IMR-90 (cell line): Measurements from ENCODE around the gene CIAO3. TPM values are rescaled to one million over a fixed set of nuclear protein-coding genes. Genes with fewer than 3 reads are reported as not detected.

Experiments used
- ATAC-seq: fragments of 200-7000 bp; cut with Tn5 transposase; 2 replicates; pipeline ENCODE4 v1.9.1; 2020; ENCODE audit warnings: low read depth, mild to moderate bottlenecking, moderate library complexity
- BruUV-seq: library from RNA; stranded (reverse); fragments of 400-500 nt; replicated peaks from 2 replicates; lab custom pipeline; 2021; lab: Mats Ljungman, UMichigan
- CTCF ChIA-PET: fragments of 300-600 bp; formaldehyde crosslinking; extraction: SDS; loops from one replicate; lab custom pipeline; 2021; ENCODE audit warnings: antibody characterized with exemption; lab: Yijun Ruan, JAX
- POLR2A ChIA-PET: fragments of 300-600 bp; sonication (Branson Sonifier 250); formaldehyde crosslinking; loops from one replicate; lab custom pipeline; 2022; ENCODE audit warnings: antibody characterized with exemption; ENCODE audit not compliant: unreplicated experiment; lab: Charles Lee
- DNase-seq: peaks from one replicate; pipeline ENCODE4 v3.0.0; 2013
- H2AFZ ChIP-seq: replicated peaks from 2 replicates; pipeline ENCODE3; 2013; ENCODE audit warnings: low read length, mild to moderate bottlenecking; ENCODE audit not compliant: poor library complexity
- H2AK5ac ChIP-seq: 2 replicates; pipeline ENCODE4 v1.6.1; 2013; ENCODE audit warnings: low read depth, low read length, inconsistent platforms
- H2AK9ac ChIP-seq: replicated peaks from 2 replicates; pipeline ENCODE3; 2013; ENCODE audit warnings: mild to moderate bottlenecking, low read depth, low read length, moderate library complexity; ENCODE audit not compliant: poor library complexity
- H2BK120ac ChIP-seq: 2 replicates; pipeline ENCODE4 v1.6.1; 2013; ENCODE audit warnings: low read depth, low read length, inconsistent platforms
- H2BK15ac ChIP-seq: 3 replicates; pipeline ENCODE4 v1.6.1; 2013; ENCODE audit warnings: low read depth, low read length, inconsistent platforms
- H2BK20ac ChIP-seq: 2 replicates; pipeline ENCODE4 v1.6.1; 2013; ENCODE audit warnings: low read depth, mild to moderate bottlenecking, inconsistent platforms, low read length, moderate library complexity
- H2BK5ac ChIP-seq: 2 replicates; pipeline ENCODE4 v1.6.1; 2013; ENCODE audit warnings: mild to moderate bottlenecking, low read depth, low read length, inconsistent platforms; ENCODE audit not compliant: poor library complexity, severe bottlenecking
- H3K14ac ChIP-seq: replicated peaks from 2 replicates; pipeline ENCODE4 v1.6.1; 2013; ENCODE audit warnings: low read depth, low read length, inconsistent platforms
- H3K18ac ChIP-seq: 2 replicates; pipeline ENCODE4 v1.6.1; 2013; ENCODE audit warnings: low read depth, low read length, control low read depth
- H3K23ac ChIP-seq: 2 replicates; pipeline ENCODE4 v1.6.1; 2013; ENCODE audit warnings: low read depth, low read length, inconsistent platforms
- H3K27ac ChIP-seq: 2 replicates; pipeline ENCODE4 v1.5.1; 2013; ENCODE audit warnings: mild to moderate bottlenecking, control low read depth, low read length; ENCODE audit not compliant: insufficient read depth
- H3K27me3 ChIP-seq: 2 replicates; pipeline ENCODE4 v1.6.1; 2013; ENCODE audit warnings: low read length; ENCODE audit not compliant: control insufficient read depth, insufficient read depth
- H3K36me3 ChIP-seq: 2 replicates; pipeline ENCODE4 v1.6.1; 2013; ENCODE audit warnings: low read length, mixed read lengths; ENCODE audit not compliant: control insufficient read depth, insufficient read depth
- H3K4ac ChIP-seq: 2 replicates; pipeline ENCODE4 v1.6.1; 2013; ENCODE audit warnings: low read depth, low read length, inconsistent platforms
- H3K4me1 ChIP-seq: 2 replicates; pipeline ENCODE4 v1.6.1; 2013; ENCODE audit warnings: low read length, mixed read lengths; ENCODE audit not compliant: control insufficient read depth, insufficient read depth
- H3K4me2 ChIP-seq: 2 replicates; pipeline ENCODE4 v1.6.1; 2013; ENCODE audit warnings: low read depth, mild to moderate bottlenecking, control low read depth, low read length, moderate library complexity
- H3K4me3 ChIP-seq: 2 replicates; pipeline ENCODE4 v1.5.1; 2013; ENCODE audit warnings: low read depth, mild to moderate bottlenecking, control low read depth, low read length, moderate library complexity; ENCODE audit not compliant: insufficient read depth
- H3K56ac ChIP-seq: 2 replicates; pipeline ENCODE4 v1.6.1; 2013; ENCODE audit warnings: low read length, inconsistent platforms; ENCODE audit not compliant: insufficient read depth; ENCODE audit errors: extremely low read depth
- H3K79me1 ChIP-seq, 2 experiments: 2 replicates each; pipeline ENCODE4 v1.6.1; 2013; ENCODE audit warnings: low read length in 2 of 2, inconsistent platforms in 1 of 2, low read depth in 1 of 2
- H3K9ac ChIP-seq: 2 replicates; pipeline ENCODE4 v1.6.1; 2013; ENCODE audit warnings: low read depth, low read length, control low read depth
- H3K9me1 ChIP-seq: 2 replicates; pipeline ENCODE4 v1.6.1; 2013; ENCODE audit warnings: low read length, inconsistent platforms; ENCODE audit not compliant: insufficient read depth
- H3K9me3 ChIP-seq: 2 replicates; pipeline ENCODE4 v1.6.1; 2013; ENCODE audit warnings: low read length; ENCODE audit not compliant: control insufficient read depth, insufficient read depth
- H4K20me1 ChIP-seq: 2 replicates; pipeline ENCODE4 v1.6.1; 2013; ENCODE audit warnings: low read length, inconsistent platforms; ENCODE audit not compliant: insufficient read depth
- H4K5ac ChIP-seq: 2 replicates; pipeline ENCODE4 v1.6.1; 2013; ENCODE audit warnings: mild to moderate bottlenecking, low read depth, low read length, control low read depth
- H4K8ac ChIP-seq, 2 experiments: 2 replicates each; pipeline ENCODE4 v1.6.1; 2013; ENCODE audit warnings: low read depth in 2 of 2, low read length in 2 of 2, control low read depth in 1 of 2, inconsistent platforms in 1 of 2
- H4K91ac ChIP-seq: 2 replicates; pipeline ENCODE4 v1.6.1; 2013; ENCODE audit warnings: low read depth, low read length, inconsistent platforms; ENCODE audit not compliant: insufficient read depth
- BHLHE40 ChIP-seq: fragments of 150-350 bp; IDR thresholded peaks from 2 replicates; pipeline ENCODE4 v1.6.1; 2016; ENCODE audit warnings: mild to moderate bottlenecking, low read depth, low read length
- CEBPB ChIP-seq: IDR thresholded peaks from 2 replicates; pipeline ENCODE4 v1.6.1; 2012; ENCODE audit warnings: low read depth, low read length, improper control_type of control experiment
- CHD1 ChIP-seq: IDR thresholded peaks from 2 replicates; pipeline ENCODE4 v1.6.1; 2012; ENCODE audit warnings: low read depth, low read length, improper control_type of control experiment
- MAFK ChIP-seq: IDR thresholded peaks from 2 replicates; pipeline ENCODE4 v1.6.1; 2012; ENCODE audit warnings: low read depth, low read length, improper control_type of control experiment
- MAZ ChIP-seq: IDR thresholded peaks from 2 replicates; pipeline ENCODE4 v1.6.1; 2012; ENCODE audit warnings: low read depth, mild to moderate bottlenecking, low read length, improper control_type of control experiment, moderate library complexity, borderline replicate concordance
- MXI1 ChIP-seq: IDR thresholded peaks from 2 replicates; pipeline ENCODE4 v1.6.1; 2012; ENCODE audit warnings: low read depth, mild to moderate bottlenecking, low read length, moderate library complexity, borderline replicate concordance
- NFE2L2 ChIP-seq: fragments of 150-350 bp; IDR thresholded peaks from 2 replicates; pipeline ENCODE4 v1.6.1; 2016; ENCODE audit warnings: low read depth, mild to moderate bottlenecking, low read length
- POLR2A ChIP-seq: IDR thresholded peaks from 2 replicates; pipeline ENCODE4 v1.6.1; 2012; ENCODE audit warnings: mild to moderate bottlenecking, low read depth, low read length
- RAD21 ChIP-seq: IDR thresholded peaks from 2 replicates; pipeline ENCODE4 v1.6.1; 2012; ENCODE audit warnings: low read length, improper control_type of control experiment
- RCOR1 ChIP-seq: IDR thresholded peaks from 2 replicates; pipeline ENCODE4 v1.6.1; 2012; ENCODE audit warnings: mild to moderate bottlenecking, low read length, improper control_type of control experiment; ENCODE audit not compliant: insufficient replicate concordance
- RFX5 ChIP-seq: IDR thresholded peaks from 2 replicates; pipeline ENCODE4 v1.8.0; 2012; ENCODE audit warnings: low read depth, mild to moderate bottlenecking, low read length, moderate library complexity
- SMC3 ChIP-seq: fragments of 150-350 bp; IDR thresholded peaks from 2 replicates; pipeline ENCODE4 v1.6.1; 2016; ENCODE audit warnings: low read depth, mild to moderate bottlenecking, antibody characterized with exemption, low read length, moderate library complexity
- WGBS, 2 experiments: methylation state at CpG; one replicate each; pipeline versions ENCODE4 v1.1.5 to v1.1.7; 2013; ENCODE audit warnings: missing lambda C conversion rate in 2 of 2; ENCODE audit not compliant: insufficient read length in 1 of 2; ENCODE audit errors: extremely low coverage in 2 of 2; 5-methylcytosine and 5-hydroxymethylcytosine counted together
- dilution Hi-C: fragments of 300-500 bp; cut with HindIII; formaldehyde crosslinking; loops from one replicate; pipeline ENCODE4 v1.14.3; 2018; ENCODE audit warnings: low sequenced_read_pairs; ENCODE audit not compliant: unreplicated experiment
- in situ Hi-C: fragments of 300-500 bp; cut with MboI; formaldehyde crosslinking; loops from 3 replicates; pipeline ENCODE4 v1.14.3; 2019; ENCODE audit warnings: low sequenced_read_pairs, inconsistent platforms, mixed read lengths
- intact Hi-C: fragments of 100-400 bp; cut with micrococcal nuclease; formaldehyde crosslinking; loops from 2 replicates; pipeline ENCODE4 v1.10.0; 2022
- polyA plus RNA-seq, 3 experiments: library from polyadenylated mRNA; depleted of rRNA; stranded (reverse); fragments of >200 nt; gene quantifications; 2 replicates each; pipeline ENCODE4 v1.2.3, GENCODE V29; 2012; ENCODE audit warnings: low replicate concordance in 1 of 3
- total RNA-seq: library from RNA; depleted of rRNA; stranded (reverse); fragments of >200 nt; gene quantifications from 2 replicates; pipeline ENCODE4 v1.2.3, GENCODE V29; 2012
- TF ChIP-seq, protein P1 (sequence below): fragments of 150-350 bp; IDR thresholded peaks from 2 replicates; pipeline ENCODE4 v1.6.1; 2016; ENCODE audit warnings: low read depth, mild to moderate bottlenecking, low read length, moderate library complexity, borderline replicate concordance
- TF ChIP-seq, protein P2 (sequence below): fragments of 150-350 bp; IDR thresholded peaks from 2 replicates; pipeline ENCODE4 v1.6.1; 2017; ENCODE audit warnings: mild to moderate bottlenecking, antibody characterized with exemption, low read length, low read depth

CIAO3 gene
- total and polyA plus RNA-seq, 2 of the 4 experiments (the other 2 are of a cell fraction), result 17.0 to 20.2 TPM

DNA sequence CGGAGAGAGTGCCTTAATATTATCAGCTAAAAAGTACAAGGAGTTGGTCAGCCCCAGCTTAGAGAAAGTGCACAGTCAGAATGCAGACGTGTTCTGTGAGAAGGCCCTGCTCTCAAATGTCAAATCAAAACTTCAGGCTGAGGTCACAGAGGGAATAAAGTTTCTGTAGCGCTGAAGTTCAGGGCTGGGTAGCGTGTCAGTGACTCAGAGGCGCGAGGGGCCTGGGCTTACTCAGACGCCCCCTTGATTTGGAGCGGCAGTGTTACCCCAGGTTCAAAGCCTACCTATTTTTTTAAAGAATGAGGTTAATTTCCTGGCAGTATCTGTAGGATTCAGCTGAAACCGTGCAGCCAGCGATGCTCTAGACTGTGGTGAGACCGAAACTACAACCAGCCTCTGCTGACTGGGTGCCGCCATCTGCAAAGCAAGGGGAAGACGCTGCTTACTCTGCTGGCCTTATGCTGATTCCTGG lies 4.8 kb downstream of the CIAO3 start:
- DNase-seq (no peak), ATAC-seq (no peak)
- WGBS, 2 experiments, result 100% methylated on average over 5 of the region's 13 CpGs; no CpG with 5 or more reads in 1 of the 2 experiments
- Histone ChIP-seq H4K91ac (no peak overlapping the region), H3K9ac (no peak overlapping the region), H3K14ac (no peak overlapping the region), H3K36me3 (peaks cover 49% of the 10 kb centered on the region), H3K18ac (no peak overlapping the region), H3K56ac (no peak overlapping the region), H3K9me3 (no peaks in the 10 kb centered on the region), H3K9me1 (peaks cover 4% of the 10 kb centered on the region; the same call in 1 of the 2 replicates), H4K20me1 (peaks cover 5% of the 10 kb centered on the region; the same call in 1 of the 2 replicates), H2BK15ac (no peak overlapping the region), H3K4ac (no peak overlapping the region), H3K27ac (no peak overlapping the region), H4K5ac (no peak overlapping the region), H3K4me2 (no peak overlapping the region), H3K23ac (no peak overlapping the region), H2BK20ac (no peak overlapping the region), H2BK5ac (no peak overlapping the region), H3K4me1 (peaks cover 5% of the 10 kb centered on the region; the same call in 1 of the 2 replicates), H2AFZ (no peak overlapping the region), H2AK9ac (no peak overlapping the region), H3K79me1 (peaks cover 7 to 19% of the 10 kb centered on the region in 2 experiments), H3K4me3 (no peak overlapping the region), H3K27me3 (no peaks in the 10 kb centered on the region), H4K8ac (no peak overlapping the region), H2AK5ac (no peak overlapping the region), H2BK120ac (no peak overlapping the region)
- no peak for TF ChIP-seq CHD1
- no peak for TF ChIP-seq MAZ
- TF ChIP-seq SMC3, result no peak
- no peak for TF ChIP-seq RAD21
- TF ChIP-seq CEBPB, result no peak
- TF ChIP-seq, protein P1, sequence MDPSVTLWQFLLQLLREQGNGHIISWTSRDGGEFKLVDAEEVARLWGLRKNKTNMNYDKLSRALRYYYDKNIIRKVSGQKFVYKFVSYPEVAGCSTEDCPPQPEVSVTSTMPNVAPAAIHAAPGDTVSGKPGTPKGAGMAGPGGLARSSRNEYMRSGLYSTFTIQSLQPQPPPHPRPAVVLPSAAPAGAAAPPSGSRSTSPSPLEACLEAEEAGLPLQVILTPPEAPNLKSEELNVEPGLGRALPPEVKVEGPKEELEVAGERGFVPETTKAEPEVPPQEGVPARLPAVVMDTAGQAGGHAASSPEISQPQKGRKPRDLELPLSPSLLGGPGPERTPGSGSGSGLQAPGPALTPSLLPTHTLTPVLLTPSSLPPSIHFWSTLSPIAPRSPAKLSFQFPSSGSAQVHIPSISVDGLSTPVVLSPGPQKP, result no peak
- TF ChIP-seq BHLHE40, result no peak
- TF ChIP-seq POLR2A, result no peak
- TF ChIP-seq MAFK, result no peak
- TF ChIP-seq RCOR1, result no peak
- TF ChIP-seq MXI1, result no peak
- TF ChIP-seq, protein P2, sequence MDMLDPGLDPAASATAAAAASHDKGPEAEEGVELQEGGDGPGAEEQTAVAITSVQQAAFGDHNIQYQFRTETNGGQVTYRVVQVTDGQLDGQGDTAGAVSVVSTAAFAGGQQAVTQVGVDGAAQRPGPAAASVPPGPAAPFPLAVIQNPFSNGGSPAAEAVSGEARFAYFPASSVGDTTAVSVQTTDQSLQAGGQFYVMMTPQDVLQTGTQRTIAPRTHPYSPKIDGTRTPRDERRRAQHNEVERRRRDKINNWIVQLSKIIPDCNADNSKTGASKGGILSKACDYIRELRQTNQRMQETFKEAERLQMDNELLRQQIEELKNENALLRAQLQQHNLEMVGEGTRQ, result no peak
- no peak for TF ChIP-seq RFX5
- no peak for TF ChIP-seq NFE2L2
- in situ Hi-C loops, result no loop called here
- intact Hi-C loops, result no loop called here
- ChIA-PET POLR2A (no interaction called here), CTCF (no interaction called here)
- no TSS peak for BruUV-seq
- dilution Hi-C loops, result no loop called here
